CD14-positive monocyte (primary cell): Measurements from ENCODE around the gene GTF2F2. TPM values are rescaled to one million over a fixed set of nuclear protein-coding genes. Genes with fewer than 3 reads are reported as not detected.

ENCODE experiments used
- DNase-seq, 3 donors: peaks; one replicate each; pipeline ENCODE4 v3.0.0-alpha.2; 2011 to 2022
- H2AFZ ChIP-seq: 2 replicates; pipeline ENCODE4 v1.6.0; 2012; ENCODE audit warnings: mild to moderate bottlenecking, low read depth, low read length, inconsistent platforms; ENCODE audit not compliant: insufficient read depth, poor library complexity, severe bottlenecking
- H3K27ac ChIP-seq, 2 donors: 1 replicate in 1 of 2; 2 replicates in 1 of 2; pipeline ENCODE4 v1.5.1; 2012 to 2013; ENCODE audit warnings: low read length in 2 of 2, control low read depth in 1 of 2, inconsistent platforms in 1 of 2, low read depth in 1 of 2, mild to moderate bottlenecking in 1 of 2
- H3K27me3 ChIP-seq, 2 donors: one replicate each; pipeline versions ENCODE4 v1.6.0 to v1.6.1; 2011 to 2013; ENCODE audit warnings: low read length in 2 of 2; ENCODE audit not compliant: control insufficient read depth in 2 of 2, insufficient read depth in 2 of 2
- H3K36me3 ChIP-seq, 2 donors: replicated peaks in 1 of 2; 1 replicate in 1 of 2; 2 replicates in 1 of 2; pipeline versions ENCODE4 v1.5.1 to v1.6.1; 2012 to 2013; ENCODE audit warnings: low read length in 2 of 2, control low read depth in 1 of 2, inconsistent platforms in 1 of 2, mild to moderate bottlenecking in 1 of 2; ENCODE audit not compliant: insufficient read depth in 2 of 2, control insufficient read depth in 1 of 2
- H3K4me1 ChIP-seq, 2 donors: 1 replicate in 1 of 2; 2 replicates in 1 of 2; pipeline versions ENCODE4 v1.5.1 to v1.6.1; 2012 to 2013; ENCODE audit warnings: low read length in 2 of 2, control low read depth in 1 of 2, inconsistent platforms in 1 of 2, mild to moderate bottlenecking in 1 of 2, moderate library complexity in 1 of 2; ENCODE audit not compliant: insufficient read depth in 2 of 2, control insufficient read depth in 1 of 2
- H3K4me2 ChIP-seq: replicated peaks from 2 replicates; pipeline ENCODE3; 2012; ENCODE audit warnings: low read length, moderate library complexity, mild to moderate bottlenecking; ENCODE audit not compliant: poor library complexity, severe bottlenecking; ENCODE audit errors: extremely low read depth
- H3K4me3 ChIP-seq, 3 experiments: fragments of 200-600 bp in 1 of 3; sonication (generic) in 1 of 3; replicated peaks in 1 of 3; 1 replicate in 2 of 3; 2 replicates in 1 of 3; pipeline ENCODE4 v1.5.1; 2011 to 2013; ENCODE audit warnings: low read length in 3 of 3, mild to moderate bottlenecking in 3 of 3, control low read depth in 2 of 3, low read depth in 2 of 3, inconsistent platforms in 1 of 3, moderate library complexity in 1 of 3
- H3K79me2 ChIP-seq: 2 replicates; pipeline ENCODE4 v1.6.0; 2012; ENCODE audit warnings: mild to moderate bottlenecking, control low read depth, inconsistent platforms, low read length, moderate library complexity; ENCODE audit not compliant: insufficient read depth
- H3K9ac ChIP-seq: 2 replicates; pipeline ENCODE4 v1.6.0; 2017; ENCODE audit warnings: low read length, mild to moderate bottlenecking; ENCODE audit not compliant: insufficient read depth, poor library complexity, severe bottlenecking
- H3K9me3 ChIP-seq, 2 donors: replicated peaks in 1 of 2; 1 replicate in 1 of 2; 2 replicates in 1 of 2; pipeline versions ENCODE4 v1.5.1 to v1.6.1; 2012 to 2013; ENCODE audit warnings: low read length in 2 of 2, control low read depth in 1 of 2; ENCODE audit not compliant: control insufficient read depth in 1 of 2, insufficient read depth in 1 of 2
- H4K20me1 ChIP-seq: 2 replicates; pipeline ENCODE4 v1.6.0; 2012; ENCODE audit warnings: mild to moderate bottlenecking, low read length, control low read depth, moderate library complexity; ENCODE audit not compliant: insufficient read depth
- H3K27ac Mint-ChIP-seq, 7 donors: one replicate each; pipeline ENCODE4 v1.8.0; 2020; ENCODE audit warnings: mild to moderate bottlenecking in 7 of 7, mixed read lengths in 7 of 7, moderate library complexity in 6 of 7, inconsistent platforms in 2 of 7
- H3K27me3 Mint-ChIP-seq, 3 donors: one replicate each; pipeline ENCODE4 v1.8.0; 2021 to 2022; ENCODE audit warnings: low read depth in 3 of 3, mild to moderate bottlenecking in 3 of 3, mixed read lengths in 3 of 3, moderate library complexity in 3 of 3, inconsistent platforms in 1 of 3
- H3K36me3 Mint-ChIP-seq, 2 donors: one replicate each; pipeline ENCODE4 v1.8.0; 2020; ENCODE audit warnings: mixed read lengths in 2 of 2, inconsistent platforms in 1 of 2, mild to moderate bottlenecking in 1 of 2
- H3K4me1 Mint-ChIP-seq: one replicate; pipeline ENCODE4 v1.8.0; 2020; ENCODE audit warnings: mild to moderate bottlenecking, mixed read lengths
- H3K4me3 Mint-ChIP-seq, 2 donors: one replicate each; pipeline ENCODE4 v1.8.0; 2020; ENCODE audit warnings: mild to moderate bottlenecking in 2 of 2, mixed read lengths in 2 of 2, moderate library complexity in 1 of 2
- H3K9me3 Mint-ChIP-seq, 7 donors: one replicate each; pipeline ENCODE4 v1.8.0; 2020 to 2022; ENCODE audit warnings: mixed read lengths in 7 of 7, mild to moderate bottlenecking in 6 of 7, moderate library complexity in 6 of 7, inconsistent platforms in 2 of 7
- WGBS: methylation state at CpG from one replicate; pipeline ENCODE4 v1.1.5; 2013; ENCODE audit warnings: missing lambda C conversion rate; ENCODE audit not compliant: insufficient coverage; 5-methylcytosine and 5-hydroxymethylcytosine counted together
- intact Hi-C, 2 donors: fragments of 100-400 bp; cut with micrococcal nuclease; formaldehyde crosslinking; loops; one replicate each; pipeline versions ENCODE4 v1.15.0 to v1.15.1; 2023
- polyA plus RNA-seq, 3 donors: library from polyadenylated mRNA; depleted of rRNA in 1 of 3; unstranded in 2 of 3; stranded (reverse) in 1 of 3; fragments of 300-500 nt in 2 of 3; fragments of >200 nt in 1 of 3; fragmentation: Illumina TruSeq in 2 of 3; gene quantifications; 1 replicate in 2 of 3; 2 replicates in 1 of 3; pipeline ENCODE4 v1.2.3, GENCODE V29; 2012 to 2021
- TF ChIP-seq, protein P1 (sequence below): fragments of 200-600 bp; IDR thresholded peaks from one replicate; pipeline ENCODE4 v1.8.0; 2022; ENCODE audit warnings: antibody characterized with exemption, mild to moderate bottlenecking

GTF2F2 gene
- polyA plus RNA-seq, 3 donors: 8.1 to 10.4 (median 8.5) TPM

DNA sequence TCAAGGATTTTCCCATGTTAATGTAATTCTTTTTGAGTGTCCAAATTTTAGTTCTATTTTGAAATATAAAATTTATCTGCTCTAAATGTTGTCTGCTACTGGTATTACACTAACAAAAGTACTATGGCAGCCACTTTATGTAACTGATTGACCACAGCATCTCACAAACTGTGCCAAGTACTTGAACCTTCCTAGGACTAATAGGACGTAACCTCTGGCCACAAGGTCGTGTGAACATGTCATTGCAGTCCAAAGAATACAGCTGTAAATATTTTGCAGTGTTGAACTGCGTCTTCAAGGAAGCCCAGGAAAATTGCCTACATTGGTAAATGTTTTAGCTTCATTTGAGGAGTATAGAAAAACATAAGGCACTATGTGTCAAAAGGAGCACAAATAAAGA lies 78.6 kb downstream of the GTF2F2 start:
- H3K27me3 ChIP-seq: no peaks in the 10 kb centered on the region
- H3K4me2 ChIP-seq: no peak overlapping the region
- H3K27ac ChIP-seq: no peak overlapping the region
- peaks cover 15 to 20% of the 10 kb centered on the region in 2 donors for H3K4me1 ChIP-seq
- Mint-ChIP-seq H3K27ac (no peak overlapping the region), H3K9me3 (peaks cover 0 to 2% (median 0%) of the 10 kb centered on the region in 7 donors), H3K4me1 (peaks cover 19% of the 10 kb centered on the region), H3K36me3 (peaks cover 18 to 33% of the 10 kb centered on the region in 2 donors), H3K4me3 (no peak overlapping the region), H3K27me3 (no peaks in the 10 kb centered on the region)
- H3K4me3 ChIP-seq: no peak overlapping the region
- H3K9ac ChIP-seq: no peak overlapping the region
- TF ChIP-seq, protein P1, sequence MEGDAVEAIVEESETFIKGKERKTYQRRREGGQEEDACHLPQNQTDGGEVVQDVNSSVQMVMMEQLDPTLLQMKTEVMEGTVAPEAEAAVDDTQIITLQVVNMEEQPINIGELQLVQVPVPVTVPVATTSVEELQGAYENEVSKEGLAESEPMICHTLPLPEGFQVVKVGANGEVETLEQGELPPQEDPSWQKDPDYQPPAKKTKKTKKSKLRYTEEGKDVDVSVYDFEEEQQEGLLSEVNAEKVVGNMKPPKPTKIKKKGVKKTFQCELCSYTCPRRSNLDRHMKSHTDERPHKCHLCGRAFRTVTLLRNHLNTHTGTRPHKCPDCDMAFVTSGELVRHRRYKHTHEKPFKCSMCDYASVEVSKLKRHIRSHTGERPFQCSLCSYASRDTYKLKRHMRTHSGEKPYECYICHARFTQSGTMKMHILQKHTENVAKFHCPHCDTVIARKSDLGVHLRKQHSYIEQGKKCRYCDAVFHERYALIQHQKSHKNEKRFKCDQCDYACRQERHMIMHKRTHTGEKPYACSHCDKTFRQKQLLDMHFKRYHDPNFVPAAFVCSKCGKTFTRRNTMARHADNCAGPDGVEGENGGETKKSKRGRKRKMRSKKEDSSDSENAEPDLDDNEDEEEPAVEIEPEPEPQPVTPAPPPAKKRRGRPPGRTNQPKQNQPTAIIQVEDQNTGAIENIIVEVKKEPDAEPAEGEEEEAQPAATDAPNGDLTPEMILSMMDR: no peak
- no peaks in the 10 kb centered on the region for H3K79me2 ChIP-seq
- WGBS: 100% methylated on average over 3 of the region's 3 CpGs
- no peaks in the 10 kb centered on the region for H3K9me3 ChIP-seq
- peaks cover 0 to 2% of the 10 kb centered on the region in 2 donors for H3K36me3 ChIP-seq
- H2AFZ ChIP-seq: no peak overlapping the region
- DNase-seq: no peak
- H4K20me1 ChIP-seq: peaks cover 13% of the 10 kb centered on the region
- intact Hi-C loops: no loop called here

DNA sequence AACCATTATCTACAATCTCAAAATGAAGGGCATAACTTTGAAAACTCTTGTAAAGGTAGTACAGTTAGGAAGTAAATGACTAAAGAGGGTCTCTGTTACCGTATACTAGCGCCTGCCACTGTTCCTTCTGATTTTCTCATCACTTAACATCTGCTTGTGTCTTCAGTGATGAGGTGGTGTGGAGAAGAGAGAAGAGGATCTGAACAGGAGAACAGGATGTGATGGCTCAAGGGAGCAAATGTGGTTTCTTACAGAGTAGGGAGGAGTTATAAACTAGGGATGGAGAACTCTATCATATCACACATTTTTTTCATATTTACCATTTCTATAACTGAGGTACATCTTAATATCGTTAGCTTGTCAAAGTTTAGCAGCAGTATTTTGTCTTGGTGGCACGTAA lies 79.4 kb downstream of the GTF2F2 start:
- H3K79me2 ChIP-seq: no peaks in the 10 kb centered on the region
- peaks cover 12% of the 10 kb centered on the region for H3K4me1 Mint-ChIP-seq

More for the DNA sequence above, 79.4 kb downstream of the GTF2F2 start:
- WGBS: no CpG with 5 or more reads among the region's 4 CpGs
- Histone ChIP-seq H3K4me3 (no peak overlapping the region), H3K4me1 (peaks cover 8 to 12% of the 10 kb centered on the region in 2 donors), H3K27ac (no peak overlapping the region), H2AFZ (no peak overlapping the region), H3K4me2 (no peak overlapping the region), H4K20me1 (peaks cover 7% of the 10 kb centered on the region), H3K9ac (no peak overlapping the region), H3K36me3 (peaks cover 0 to 2% of the 10 kb centered on the region in 2 donors), H3K9me3 (no peaks in the 10 kb centered on the region), H3K27me3 (no peaks in the 10 kb centered on the region)
- H3K27ac Mint-ChIP-seq: no peak overlapping the region
- H3K4me3 Mint-ChIP-seq: no peak overlapping the region
- H3K36me3 Mint-ChIP-seq: peaks cover 18 to 30% of the 10 kb centered on the region in 2 donors
- no peak for DNase-seq
- TF ChIP-seq, protein P1: no peak
- intact Hi-C loops: no loop called here
- peaks cover 0 to 2% (median 0%) of the 10 kb centered on the region in 7 donors for H3K9me3 Mint-ChIP-seq
- no peaks in the 10 kb centered on the region for H3K27me3 Mint-ChIP-seq
